Activated T-cell treated with anti-CD3 and anti-CD28 coated beads, Interleukin-2, amount 50 U/mL, for 24 hours (primary cell): ENCODE data around the gene IRF2.

Source experiments
- DNase-seq: peaks from one replicate; pipeline ENCODE4 v3.0.0-alpha.2; 2020
- H3K27ac Mint-ChIP-seq: 2 replicates; pipeline ENCODE4 v1.8.0; 2020; ENCODE audit warnings: mild to moderate bottlenecking, mixed read lengths
- H3K27me3 Mint-ChIP-seq: 2 replicates; pipeline ENCODE4 v1.8.0; 2020; ENCODE audit warnings: mixed read lengths
- H3K36me3 Mint-ChIP-seq: 2 replicates; pipeline ENCODE4 v1.8.0; 2020; ENCODE audit warnings: low read depth, mixed read lengths
- H3K4me1 Mint-ChIP-seq: 2 replicates; pipeline ENCODE4 v1.8.0; 2020; ENCODE audit warnings: low read depth, mixed read lengths
- H3K4me3 Mint-ChIP-seq: 2 replicates; pipeline ENCODE4 v1.8.0; 2020; ENCODE audit warnings: mild to moderate bottlenecking, moderate library complexity, mixed read lengths
- H3K9me3 Mint-ChIP-seq: 2 replicates; pipeline ENCODE4 v1.8.0; 2020; ENCODE audit warnings: mixed read lengths

Gene IRF2

GRCh38 chr4:184474263-184475095, at the start of gene IRF2:
Gene IRF2 (minus strand): TSS chr4:184474550. CDS start chr4:184429064, 45,486 bp downstream.
- DNase-seq, result peak; percentile 94
- Mint-ChIP-seq H3K4me3 (peak within 1 kb of the TSS; percentile 99), H3K9me3 (peaks cover 2% of the 10 kb centered on the region), H3K4me1 (peaks cover 63% of the 10 kb centered on the region), H3K36me3 (peaks cover 57% of the 10 kb centered on the region), H3K27ac (peak within 1 kb of the TSS; percentile 99), H3K27me3 (no peaks in the 10 kb centered on the region)

GRCh38 chr4:184515606-184516005, 41.3 kb upstream of the IRF2 start:
- peak overlapping the region; percentile 98 for H3K27ac Mint-ChIP-seq
- no peak for DNase-seq
- peaks cover 13% of the 10 kb centered on the region for H3K9me3 Mint-ChIP-seq
- H3K27me3 Mint-ChIP-seq, result no peaks in the 10 kb centered on the region
- peaks cover 4% of the 10 kb centered on the region for H3K36me3 Mint-ChIP-seq
- peak overlapping the region; percentile 0 for H3K4me3 Mint-ChIP-seq
- H3K4me1 Mint-ChIP-seq, result peaks cover 47% of the 10 kb centered on the region

- Mint-ChIP-seq H3K4me1 (peaks cover 59% of the 10 kb centered on the region), H3K27me3 (no peaks in the 10 kb centered on the region), H3K9me3 (peaks cover 13% of the 10 kb centered on the region), H3K4me3 (peak overlapping the region; percentile 63), H3K27ac (peak overlapping the region; percentile 98), H3K36me3 (peaks cover 4% of the 10 kb centered on the region)
- DNase-seq, result peak; percentile 74
Measured at GRCh38 chr4:184514121-184514988, 40.0 kb upstream of the IRF2 start.

- H3K4me3 Mint-ChIP-seq, result peak overlapping the region; percentile 63
- peaks cover 3% of the 10 kb centered on the region for H3K36me3 Mint-ChIP-seq
- no peak for DNase-seq
- peaks cover 59% of the 10 kb centered on the region for H3K4me1 Mint-ChIP-seq
- H3K9me3 Mint-ChIP-seq, result peaks cover 9% of the 10 kb centered on the region
- peak overlapping the region; percentile 98 for H3K27ac Mint-ChIP-seq
- no peaks in the 10 kb centered on the region for H3K27me3 Mint-ChIP-seq
Measured at GRCh38 chr4:184513802-184514120, 39.4 kb upstream of the IRF2 start.

GRCh38 chr4:184511156-184511555, 36.8 kb upstream of the IRF2 start:
- peak overlapping the region; percentile 53 for H3K27ac Mint-ChIP-seq
- peaks cover 64% of the 10 kb centered on the region for H3K4me1 Mint-ChIP-seq
- H3K9me3 Mint-ChIP-seq, result no peaks in the 10 kb centered on the region
- no peaks in the 10 kb centered on the region for H3K36me3 Mint-ChIP-seq
- H3K4me3 Mint-ChIP-seq, result no peak overlapping the region
- H3K27me3 Mint-ChIP-seq, result no peaks in the 10 kb centered on the region
- no peak for DNase-seq

- peaks cover 59% of the 10 kb centered on the region for H3K4me1 Mint-ChIP-seq
- no peaks in the 10 kb centered on the region for H3K9me3 Mint-ChIP-seq
- DNase-seq, result no peak
- H3K4me3 Mint-ChIP-seq, result no peak overlapping the region
- no peaks in the 10 kb centered on the region for H3K36me3 Mint-ChIP-seq
- H3K27me3 Mint-ChIP-seq, result no peaks in the 10 kb centered on the region
- no peak overlapping the region for H3K27ac Mint-ChIP-seq
Measured at GRCh38 chr4:184510401-184510800, 36.1 kb upstream of the IRF2 start.

GRCh38 chr4:184506527-184507121, 32.3 kb upstream of the IRF2 start:
- peaks cover 42% of the 10 kb centered on the region for H3K4me1 Mint-ChIP-seq
- DNase-seq, result peak; percentile 46
- H3K4me3 Mint-ChIP-seq, result no peak overlapping the region
- H3K36me3 Mint-ChIP-seq, result no peaks in the 10 kb centered on the region
- peak overlapping the region; percentile 20 for H3K27ac Mint-ChIP-seq
- no peaks in the 10 kb centered on the region for H3K9me3 Mint-ChIP-seq
- H3K27me3 Mint-ChIP-seq, result no peaks in the 10 kb centered on the region

- no peak for DNase-seq
- Mint-ChIP-seq H3K9me3 (no peaks in the 10 kb centered on the region), H3K27me3 (no peaks in the 10 kb centered on the region), H3K4me3 (peak overlapping the region; percentile 51), H3K36me3 (no peaks in the 10 kb centered on the region), H3K27ac (peak overlapping the region; percentile 83), H3K4me1 (peaks cover 27% of the 10 kb centered on the region)
Measured at GRCh38 chr4:184504385-184504784, 30.0 kb upstream of the IRF2 start.

GRCh38 chr4:184503869-184504300, 29.5 kb upstream of the IRF2 start:
- DNase-seq, result peak; percentile 42
- H3K4me1 Mint-ChIP-seq, result peaks cover 27% of the 10 kb centered on the region

GRCh38 chr4:184500748-184501589, 26.6 kb upstream of the IRF2 start:
- no peak overlapping the region for H3K27ac Mint-ChIP-seq
- peaks cover 16% of the 10 kb centered on the region for H3K4me1 Mint-ChIP-seq

More at GRCh38 chr4:184503869-184504300, 29.5 kb upstream of the IRF2 start:
- Mint-ChIP-seq H3K4me3 (peak overlapping the region; percentile 51), H3K36me3 (no peaks in the 10 kb centered on the region), H3K27ac (peak overlapping the region; percentile 83), H3K27me3 (no peaks in the 10 kb centered on the region), H3K9me3 (no peaks in the 10 kb centered on the region)

GRCh38 chr4:184499996-184500395, 25.6 kb upstream of the IRF2 start:
- no peak overlapping the region for H3K4me3 Mint-ChIP-seq
- peaks cover 16% of the 10 kb centered on the region for H3K4me1 Mint-ChIP-seq
- no peak for DNase-seq
- no peaks in the 10 kb centered on the region for H3K9me3 Mint-ChIP-seq
- H3K27me3 Mint-ChIP-seq, result no peaks in the 10 kb centered on the region
- H3K36me3 Mint-ChIP-seq, result no peaks in the 10 kb centered on the region
- no peak overlapping the region for H3K27ac Mint-ChIP-seq

More at GRCh38 chr4:184500748-184501589, 26.6 kb upstream of the IRF2 start:
- Mint-ChIP-seq H3K4me3 (no peak overlapping the region), H3K9me3 (no peaks in the 10 kb centered on the region), H3K36me3 (no peaks in the 10 kb centered on the region), H3K27me3 (no peaks in the 10 kb centered on the region)
- no peak for DNase-seq

- Mint-ChIP-seq H3K4me3 (no peak overlapping the region), H3K4me1 (peaks cover 4% of the 10 kb centered on the region), H3K27ac (no peak overlapping the region), H3K27me3 (no peaks in the 10 kb centered on the region), H3K9me3 (no peaks in the 10 kb centered on the region), H3K36me3 (no peaks in the 10 kb centered on the region)
- DNase-seq, result no peak
Measured at GRCh38 chr4:184498598-184498997, 24.2 kb upstream of the IRF2 start.

GRCh38 chr4:184489771-184490170, 15.4 kb upstream of the IRF2 start:
- peaks cover 12% of the 10 kb centered on the region for H3K4me1 Mint-ChIP-seq
- no peak for DNase-seq
- H3K36me3 Mint-ChIP-seq, result no peaks in the 10 kb centered on the region
- H3K4me3 Mint-ChIP-seq, result no peak overlapping the region
- peak overlapping the region; percentile 44 for H3K27ac Mint-ChIP-seq
- no peaks in the 10 kb centered on the region for H3K27me3 Mint-ChIP-seq
- no peaks in the 10 kb centered on the region for H3K9me3 Mint-ChIP-seq

- peaks cover 3% of the 10 kb centered on the region for H3K36me3 Mint-ChIP-seq
- no peaks in the 10 kb centered on the region for H3K27me3 Mint-ChIP-seq
- H3K4me3 Mint-ChIP-seq, result no peak overlapping the region
- peaks cover 24% of the 10 kb centered on the region for H3K4me1 Mint-ChIP-seq
- H3K9me3 Mint-ChIP-seq, result no peaks in the 10 kb centered on the region
- no peak for DNase-seq
- H3K27ac Mint-ChIP-seq, result no peak overlapping the region
Measured at GRCh38 chr4:184487503-184487902, 13.2 kb upstream of the IRF2 start.
